Stimulated activated naive CD8-positive, alpha-beta T cell treated with anti-CD3 and anti-CD28 coated beads, Interleukin-15, Interleukin-2, amounts not matched to agents 100 ng/mL and 50 ng/mL, for 24 hours (primary cell): Measurements from ENCODE around the gene NPFF.
"Not testable (repeated sequence)": the region's sequence is repeated elsewhere in the genome, so short reads cannot be mapped to it uniquely, and the experiment has no call there.

Experiments
- H3K27ac Mint-ChIP-seq: one replicate; pipeline ENCODE4 v1.8.0; 2021; ENCODE audit warnings: mild to moderate bottlenecking, mixed read lengths
- H3K27me3 Mint-ChIP-seq: one replicate; pipeline ENCODE4 v1.8.0; 2021; ENCODE audit warnings: mixed read lengths
- H3K36me3 Mint-ChIP-seq: one replicate; pipeline ENCODE4 v1.8.0; 2021; ENCODE audit warnings: low read depth, mixed read lengths
- H3K4me1 Mint-ChIP-seq: one replicate; pipeline ENCODE4 v1.8.0; 2021; ENCODE audit warnings: low read depth, mixed read lengths
- H3K4me3 Mint-ChIP-seq: one replicate; pipeline ENCODE4 v1.8.0; 2021; ENCODE audit warnings: mild to moderate bottlenecking, mixed read lengths
- H3K9me3 Mint-ChIP-seq: one replicate; pipeline ENCODE4 v1.8.0; 2021; ENCODE audit warnings: mixed read lengths

The NPFF gene

GRCh38 chr12:53492830-53493609 lies 14.3 kb downstream of the NPFF start:
- H3K4me3 Mint-ChIP-seq, result peak overlapping the region; percentile 90
- H3K27me3 Mint-ChIP-seq, result no peaks in the 10 kb centered on the region
- H3K9me3 Mint-ChIP-seq, result no peaks in the 10 kb centered on the region
- peak overlapping the region; percentile 89 for H3K27ac Mint-ChIP-seq
- peaks cover 20% of the 10 kb centered on the region for H3K4me1 Mint-ChIP-seq
- H3K36me3 Mint-ChIP-seq, result no peaks in the 10 kb centered on the region

GRCh38 chr12:53492188-53492587 lies 15.1 kb downstream of the NPFF start:
- H3K27ac Mint-ChIP-seq, result peak overlapping the region; percentile 28
- no peaks in the 10 kb centered on the region for H3K36me3 Mint-ChIP-seq
- H3K4me1 Mint-ChIP-seq, result peaks cover 17% of the 10 kb centered on the region
- H3K4me3 Mint-ChIP-seq, result peak overlapping the region; percentile 90
- no peaks in the 10 kb centered on the region for H3K9me3 Mint-ChIP-seq
- H3K27me3 Mint-ChIP-seq, result no peaks in the 10 kb centered on the region

GRCh38 chr12:53489242-53489864 lies 17.9 kb downstream of the NPFF start:
- peaks cover 17% of the 10 kb centered on the region for H3K4me1 Mint-ChIP-seq
- H3K9me3 Mint-ChIP-seq, result no peaks in the 10 kb centered on the region
- no peak overlapping the region for H3K4me3 Mint-ChIP-seq
- H3K27me3 Mint-ChIP-seq, result no peaks in the 10 kb centered on the region
- H3K36me3 Mint-ChIP-seq, result peaks cover 12% of the 10 kb centered on the region
- no peak overlapping the region for H3K27ac Mint-ChIP-seq

- Mint-ChIP-seq H3K27me3 (no peaks in the 10 kb centered on the region), H3K36me3 (peaks cover 26% of the 10 kb centered on the region), H3K4me3 (no peak overlapping the region), H3K9me3 (no peaks in the 10 kb centered on the region), H3K27ac (no peak overlapping the region), H3K4me1 (no peaks in the 10 kb centered on the region)
Measured at GRCh38 chr12:53486736-53487487, 20.4 kb downstream of the NPFF start.

GRCh38 chr12:53485955-53486735 lies 21.1 kb downstream of the NPFF start:
- no peak overlapping the region for H3K4me3 Mint-ChIP-seq
- no peak overlapping the region for H3K27ac Mint-ChIP-seq
- no peaks in the 10 kb centered on the region for H3K9me3 Mint-ChIP-seq
- H3K36me3 Mint-ChIP-seq, result peaks cover 29% of the 10 kb centered on the region
- no peaks in the 10 kb centered on the region for H3K27me3 Mint-ChIP-seq
- no peaks in the 10 kb centered on the region for H3K4me1 Mint-ChIP-seq

- no peaks in the 10 kb centered on the region for H3K4me1 Mint-ChIP-seq
- H3K27me3 Mint-ChIP-seq, result no peaks in the 10 kb centered on the region
- H3K36me3 Mint-ChIP-seq, result peaks cover 36% of the 10 kb centered on the region
- no peak overlapping the region for H3K4me3 Mint-ChIP-seq
- no peaks in the 10 kb centered on the region for H3K9me3 Mint-ChIP-seq
- peak overlapping the region; percentile 22 for H3K27ac Mint-ChIP-seq
Measured at GRCh38 chr12:53484686-53485575, 22.4 kb downstream of the NPFF start.

GRCh38 chr12:53483979-53484377 lies 23.3 kb downstream of the NPFF start:
- Mint-ChIP-seq H3K27ac (peak overlapping the region; percentile 42), H3K4me1 (no peaks in the 10 kb centered on the region), H3K4me3 (no peak overlapping the region), H3K9me3 (no peaks in the 10 kb centered on the region), H3K36me3 (peaks cover 45% of the 10 kb centered on the region), H3K27me3 (no peaks in the 10 kb centered on the region)

GRCh38 chr12:53483225-53483978 lies 23.9 kb downstream of the NPFF start:
- Mint-ChIP-seq H3K4me1 (no peaks in the 10 kb centered on the region), H3K27me3 (no peaks in the 10 kb centered on the region), H3K36me3 (peaks cover 50% of the 10 kb centered on the region), H3K9me3 (no peaks in the 10 kb centered on the region), H3K4me3 (no peak overlapping the region), H3K27ac (peak overlapping the region; percentile 13)

GRCh38 chr12:53482626-53483168 lies 24.6 kb downstream of the NPFF start:
- peaks cover 5% of the 10 kb centered on the region for H3K4me1 Mint-ChIP-seq
- no peaks in the 10 kb centered on the region for H3K27me3 Mint-ChIP-seq
- H3K36me3 Mint-ChIP-seq, result peaks cover 56% of the 10 kb centered on the region
- no peak overlapping the region for H3K27ac Mint-ChIP-seq
- H3K9me3 Mint-ChIP-seq, result no peaks in the 10 kb centered on the region
- H3K4me3 Mint-ChIP-seq, result no peak overlapping the region

GRCh38 chr12:53481939-53482586 lies 25.2 kb downstream of the NPFF start:
- Mint-ChIP-seq H3K27ac (peak overlapping the region; percentile 61), H3K4me1 (peaks cover 9% of the 10 kb centered on the region), H3K4me3 (no peak overlapping the region), H3K27me3 (no peaks in the 10 kb centered on the region), H3K9me3 (no peaks in the 10 kb centered on the region), H3K36me3 (peaks cover 60% of the 10 kb centered on the region)

- not testable (repeated sequence) for H3K27me3 Mint-ChIP-seq, H3K4me3 Mint-ChIP-seq, H3K9me3 Mint-ChIP-seq, H3K27ac Mint-ChIP-seq
- H3K36me3 Mint-ChIP-seq, result peaks cover 66% of the 10 kb centered on the region
- H3K4me1 Mint-ChIP-seq, result peaks cover 15% of the 10 kb centered on the region
Measured at GRCh38 chr12:53481458-53481857, 25.8 kb downstream of the NPFF start.

GRCh38 chr12:53480491-53481442 lies 26.5 kb downstream of the NPFF start:
- Mint-ChIP-seq H3K4me1 (peaks cover 21% of the 10 kb centered on the region), H3K9me3 (no peaks in the 10 kb centered on the region), H3K4me3 (no peak overlapping the region), H3K27me3 (no peaks in the 10 kb centered on the region), H3K27ac (peak overlapping the region; percentile 40), H3K36me3 (peaks cover 70% of the 10 kb centered on the region)
